Endothelial cell of umbilical vein (primary cell): ENCODE data around the gene CUX1.

Experiments used
- CTCF ChIP-seq, 2 donors: IDR thresholded peaks; 1 replicate in 1 of 2; 2 replicates in 1 of 2; pipeline ENCODE4 v1.5.1; 2011; ENCODE audit warnings: low read length in 2 of 2, mild to moderate bottlenecking in 2 of 2, moderate library complexity in 2 of 2, control low read depth in 1 of 2, inconsistent platforms in 1 of 2, low read depth in 1 of 2; ENCODE audit not compliant: insufficient read depth in 1 of 2; ENCODE audit errors: extremely low read depth in 1 of 2
- TF ChIP-seq, protein P1 (sequence below): IDR thresholded peaks from 2 replicates; pipeline ENCODE4 v1.6.1; 2011; ENCODE audit not compliant: insufficient read depth, insufficient read length

DNA sequence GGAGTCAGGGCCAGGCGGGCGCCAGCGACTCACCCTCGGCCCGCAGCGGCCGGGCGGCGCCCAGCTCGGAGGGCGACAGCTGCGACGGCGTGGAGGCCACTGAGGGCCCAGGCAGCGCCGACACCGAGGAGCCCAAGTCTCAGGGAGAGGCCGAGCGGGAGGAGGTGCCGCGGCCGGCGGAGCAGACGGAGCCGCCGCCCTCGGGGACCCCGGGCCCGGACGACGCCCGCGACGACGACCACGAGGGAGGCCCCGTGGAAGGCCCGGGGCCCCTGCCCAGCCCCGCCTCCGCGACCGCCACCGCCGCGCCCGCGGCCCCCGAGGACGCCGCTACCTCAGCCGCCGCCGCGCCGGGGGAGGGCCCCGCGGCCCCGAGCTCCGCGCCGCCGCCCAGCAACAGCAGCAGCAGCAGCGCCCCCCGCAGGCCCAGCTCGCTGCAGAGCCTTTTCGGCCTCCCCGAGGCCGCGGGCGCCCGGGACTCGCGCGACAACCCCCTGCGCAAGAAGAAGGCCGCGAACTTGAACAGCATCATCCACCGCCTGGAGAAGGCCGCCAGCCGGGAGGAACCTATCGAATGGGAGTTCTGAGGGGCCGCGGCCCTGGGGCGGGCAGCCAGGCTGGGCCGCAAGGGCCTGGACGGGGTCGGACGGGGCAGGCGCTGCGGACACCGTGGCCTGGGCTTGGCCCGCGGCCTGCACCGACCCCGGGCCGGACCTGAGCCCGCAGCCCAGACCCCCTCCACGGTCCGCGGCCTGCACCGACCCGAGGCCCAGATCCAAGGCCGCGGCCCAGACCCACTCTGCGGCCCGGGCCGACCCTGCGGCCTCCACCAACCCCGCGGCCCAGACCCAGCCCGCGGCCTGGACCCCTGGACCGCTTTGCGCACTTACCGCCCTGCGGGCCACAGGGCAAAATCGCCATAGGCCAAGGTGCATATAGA, 431.3 kb downstream of the CUX1 start:
- TF ChIP-seq, protein P1, sequence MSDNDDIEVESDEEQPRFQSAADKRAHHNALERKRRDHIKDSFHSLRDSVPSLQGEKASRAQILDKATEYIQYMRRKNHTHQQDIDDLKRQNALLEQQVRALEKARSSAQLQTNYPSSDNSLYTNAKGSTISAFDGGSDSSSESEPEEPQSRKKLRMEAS = no peak
- no peak for TF ChIP-seq CTCF (IDR thresholded peaks at IDR 0.05; ENCODE audit: extremely low read depth in 1 of 2, insufficient read depth in 1 of 2, low read depth in 1 of 2, low read length in 2 of 2)
